HG02588 (cell line): Measurements from ENCODE around the gene TECPR1.

Source experiments
- ATAC-seq: cut with Tn5 transposase; IDR thresholded peaks from one replicate; pipeline ENCODE4 v1.9.1; 2021; ENCODE audit warnings: mild to moderate bottlenecking, moderate library complexity; ENCODE audit not compliant: unreplicated experiment

TECPR1 gene

DNA sequence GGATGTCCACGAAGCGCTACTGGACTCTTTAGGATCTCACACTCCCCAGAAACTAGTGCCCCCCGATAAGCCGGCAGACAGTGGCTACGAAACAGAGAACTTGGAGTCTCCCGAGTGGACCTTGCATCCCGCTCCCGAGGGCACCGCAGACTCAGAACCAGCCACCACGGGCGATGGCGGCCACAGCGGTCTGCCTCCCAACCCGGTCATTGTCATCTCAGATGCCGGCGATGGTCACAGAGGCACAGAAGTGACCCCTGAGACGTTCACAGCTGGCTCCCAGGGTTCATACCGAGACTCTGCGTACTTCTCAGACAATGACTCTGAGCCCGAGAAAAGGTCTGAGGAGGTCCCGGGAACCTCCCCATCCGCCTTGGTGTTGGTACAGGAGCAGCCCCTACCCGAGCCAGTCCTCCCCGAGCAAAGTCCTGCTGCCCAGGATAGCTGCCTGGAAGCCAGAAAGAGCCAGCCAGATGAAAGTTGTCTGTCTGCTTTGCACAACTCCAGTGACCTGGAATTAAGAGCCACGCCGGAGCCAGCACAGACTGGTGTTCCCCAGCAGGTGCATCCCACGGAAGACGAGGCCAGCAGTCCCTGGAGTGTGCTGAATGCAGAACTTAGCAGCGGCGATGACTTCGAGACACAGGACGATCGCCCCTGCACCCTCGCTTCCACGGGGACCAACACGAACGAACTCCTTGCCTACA is 58.4 kb downstream of the TECPR1 start:
- no peak for ATAC-seq

DNA sequence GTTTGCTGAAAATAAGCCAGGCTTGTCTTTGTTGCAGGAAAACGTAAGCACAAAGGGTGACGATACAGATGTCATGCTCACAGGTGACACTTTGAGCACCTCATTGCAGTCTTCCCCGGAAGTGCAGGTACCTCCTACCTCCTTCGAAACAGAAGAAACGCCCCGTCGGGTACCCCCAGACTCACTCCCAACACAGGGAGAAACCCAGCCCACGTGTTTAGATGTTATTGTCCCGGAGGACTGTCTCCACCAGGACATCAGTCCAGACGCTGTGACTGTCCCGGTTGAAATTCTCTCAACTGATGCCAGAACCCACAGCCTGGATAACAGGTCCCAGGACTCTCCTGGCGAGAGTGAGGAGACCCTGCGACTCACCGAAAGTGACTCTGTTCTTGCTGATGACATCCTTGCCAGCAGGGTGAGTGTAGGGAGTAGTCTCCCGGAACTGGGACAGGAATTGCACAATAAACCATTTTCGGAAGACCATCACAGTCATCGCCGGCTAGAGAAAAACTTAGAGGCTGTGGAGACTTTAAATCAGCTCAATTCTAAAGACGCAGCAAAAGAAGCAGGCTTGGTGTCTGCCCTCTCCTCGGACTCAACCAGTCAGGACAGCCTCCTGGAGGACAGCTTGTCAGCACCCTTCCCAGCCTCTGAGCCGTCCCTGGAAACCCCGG is 59.1 kb downstream of the TECPR1 start:
- no peak for ATAC-seq

DNA sequence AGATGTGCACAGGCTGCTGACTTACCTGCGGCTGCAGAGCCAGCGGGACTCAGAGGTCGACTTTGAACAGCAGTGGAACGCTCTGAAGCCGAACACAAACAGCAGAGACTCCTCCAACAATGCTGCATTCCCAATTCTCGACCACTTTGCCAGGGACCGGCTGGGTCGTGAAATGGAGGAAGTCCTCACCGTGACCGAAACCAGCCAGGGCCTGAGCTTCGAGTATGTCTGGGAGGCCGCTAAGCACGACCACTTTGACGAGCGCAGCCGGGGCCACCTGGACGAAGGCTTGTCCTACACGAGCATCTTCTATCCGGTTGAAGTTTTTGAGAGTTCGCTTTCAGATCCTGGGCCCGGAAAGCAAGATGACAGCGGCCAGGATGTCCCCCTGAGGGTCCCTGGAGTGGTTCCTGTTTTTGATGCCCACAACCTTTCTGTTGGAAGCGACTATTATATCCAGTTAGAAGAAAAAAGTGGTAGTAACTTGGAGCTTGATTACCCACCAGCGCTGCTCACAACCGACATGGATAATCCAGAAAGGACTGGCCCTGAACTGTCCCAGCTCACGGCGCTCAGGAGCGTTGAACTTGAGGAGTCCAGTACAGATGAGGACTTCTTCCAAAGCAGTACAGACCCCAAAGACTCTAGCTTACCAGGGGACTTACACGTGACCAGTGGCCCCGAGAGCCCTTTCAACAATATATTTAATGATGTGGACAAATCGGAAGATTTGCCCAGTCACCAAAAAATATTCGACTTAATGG is 60.2 kb downstream of the TECPR1 start:
- ATAC-seq = no peak

DNA sequence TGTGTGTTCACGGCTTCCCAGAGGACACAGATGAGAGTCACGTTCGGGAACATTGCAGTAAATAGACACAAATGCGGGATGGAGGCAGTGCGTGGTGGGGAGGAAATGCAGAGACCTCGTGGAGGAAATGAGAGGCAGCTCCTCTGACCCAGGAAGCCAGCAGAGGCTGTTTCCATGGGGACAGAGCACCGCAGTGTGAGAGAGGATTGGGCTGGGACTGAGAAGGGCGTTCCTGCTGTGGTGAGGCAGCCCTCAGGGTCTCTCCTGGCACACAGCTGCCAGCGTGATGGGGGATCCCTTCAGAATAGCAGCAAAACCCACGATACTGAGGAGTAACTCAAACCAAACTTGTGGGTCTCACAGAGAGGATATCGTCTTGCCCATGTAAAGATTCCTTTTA is 62.5 kb downstream of the TECPR1 start:
- ATAC-seq = no peak

DNA sequence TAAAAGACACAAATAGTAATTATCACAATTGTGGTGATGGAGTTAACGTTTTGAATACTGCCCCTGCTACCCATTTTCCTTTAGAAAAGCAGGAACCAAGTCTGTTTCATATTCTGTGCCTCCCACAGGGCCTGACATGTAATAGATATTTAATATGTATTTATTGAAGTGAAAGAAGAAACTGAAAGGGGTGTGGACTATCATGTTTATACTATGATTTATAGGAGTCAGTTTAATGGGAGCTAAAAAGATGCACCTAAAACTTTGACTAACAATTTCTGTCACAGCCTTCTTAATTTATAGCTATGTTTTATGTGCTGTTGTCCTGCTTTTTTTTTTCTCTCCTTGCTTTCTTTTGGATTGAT is 64.9 kb downstream of the TECPR1 start:
- ATAC-seq = no peak

DNA sequence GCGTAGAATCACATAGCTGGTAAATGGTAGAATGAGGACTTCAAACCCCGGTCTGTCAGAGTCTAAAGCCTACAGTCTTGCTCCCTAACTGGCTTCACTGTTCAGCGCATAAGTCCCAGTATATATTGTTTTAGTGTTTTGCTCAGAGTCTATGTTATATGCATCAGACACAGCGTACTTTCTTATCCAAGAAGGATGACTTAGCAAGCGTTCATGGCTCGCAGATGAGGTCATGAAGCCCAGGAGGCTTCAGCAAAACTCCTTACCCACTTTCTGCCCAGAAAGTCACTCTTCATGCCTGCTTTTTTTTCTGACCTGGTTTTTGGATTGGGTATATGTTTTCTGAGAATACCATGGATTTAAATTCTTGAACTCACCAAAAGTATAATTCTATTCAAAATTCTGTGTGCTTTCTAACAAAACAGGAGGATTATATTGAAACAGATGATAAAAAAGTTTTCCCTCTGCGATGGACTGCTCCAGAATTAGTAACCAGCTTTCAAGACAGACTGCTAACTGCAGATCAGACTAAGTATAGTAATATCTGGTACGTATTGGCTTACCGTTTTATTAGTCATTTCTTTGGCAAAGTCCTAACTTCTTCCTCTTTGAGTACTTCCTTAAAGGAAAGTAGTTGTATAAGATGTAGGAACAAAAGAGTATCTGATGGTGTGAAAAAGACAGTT is 65.4 kb downstream of the TECPR1 start:
- ATAC-seq = no peak

DNA sequence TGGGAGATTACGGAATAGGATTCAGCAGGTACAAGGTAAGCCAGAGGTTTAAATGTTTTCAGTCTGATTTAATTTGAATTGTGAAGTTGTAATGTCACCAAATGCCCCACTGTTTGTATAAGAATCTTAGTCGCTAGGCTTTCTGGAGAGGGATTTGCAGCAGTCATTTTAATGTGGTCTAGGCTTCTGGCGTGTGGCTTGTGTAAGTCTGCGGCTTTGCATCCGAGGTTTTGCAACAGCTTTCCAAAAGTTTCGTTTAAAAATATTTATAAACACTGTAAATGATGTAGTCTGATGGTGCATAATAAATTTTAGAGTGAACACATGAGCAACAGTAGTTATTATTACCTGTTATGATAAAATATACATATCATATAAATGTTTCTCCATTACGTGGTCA is 66.9 kb downstream of the TECPR1 start:
- ATAC-seq = no peak

DNA sequence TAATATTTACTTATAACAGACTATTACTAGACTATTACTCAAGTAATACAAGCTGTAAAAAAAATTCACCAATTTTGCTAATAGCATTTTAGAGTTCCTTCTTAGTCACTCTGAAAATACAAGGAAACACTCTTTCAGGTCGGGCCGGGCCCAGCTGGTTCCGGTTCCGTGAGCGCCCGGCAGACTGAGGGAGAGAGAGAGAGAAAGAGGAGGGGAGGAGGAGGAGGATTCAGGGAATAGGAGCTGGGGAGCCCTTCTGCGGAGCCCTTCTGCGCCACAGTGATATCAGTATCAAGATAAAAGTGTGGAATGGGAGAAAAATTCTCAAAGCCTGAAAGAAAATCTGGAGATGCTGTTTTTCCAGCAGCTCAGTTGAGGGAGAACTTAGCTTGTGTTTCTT is 71.3 kb downstream of the TECPR1 start:
- no peak for ATAC-seq

DNA sequence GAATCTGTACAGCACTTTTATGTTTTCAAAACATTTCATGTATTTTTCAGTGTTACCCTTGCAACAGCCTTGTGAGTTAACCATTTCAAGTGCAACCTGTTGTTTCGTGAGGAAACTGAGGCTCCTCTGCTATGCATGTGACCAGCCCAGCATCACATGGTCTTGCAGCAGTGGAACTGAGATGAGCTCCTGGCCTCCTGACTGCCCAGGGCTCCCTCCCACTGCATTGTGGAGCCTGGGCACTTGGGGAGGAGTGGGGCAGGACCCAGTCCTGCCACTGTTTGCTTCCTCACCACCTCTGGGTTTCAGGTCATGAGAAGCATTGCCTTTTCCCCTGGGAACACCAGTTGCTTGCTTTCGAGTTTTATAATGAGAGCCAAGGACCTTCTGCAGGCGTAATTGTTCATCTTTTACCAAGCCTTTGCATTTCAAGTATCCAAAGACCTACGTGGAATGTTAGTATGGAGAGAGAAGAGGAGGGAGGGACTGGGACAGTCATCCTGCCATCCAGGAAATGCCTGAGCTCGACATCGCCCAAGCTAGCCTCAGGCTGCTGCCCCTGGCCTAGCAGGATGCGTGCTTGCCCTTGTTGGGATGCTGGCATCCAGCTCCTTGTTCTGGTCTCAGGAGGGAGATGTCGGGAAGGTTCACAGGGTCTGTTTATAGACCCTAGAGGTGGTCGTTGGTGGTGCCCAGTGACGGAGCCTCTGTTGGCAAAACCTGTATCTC is 73.1 kb downstream of the TECPR1 start:
- no peak for ATAC-seq

DNA sequence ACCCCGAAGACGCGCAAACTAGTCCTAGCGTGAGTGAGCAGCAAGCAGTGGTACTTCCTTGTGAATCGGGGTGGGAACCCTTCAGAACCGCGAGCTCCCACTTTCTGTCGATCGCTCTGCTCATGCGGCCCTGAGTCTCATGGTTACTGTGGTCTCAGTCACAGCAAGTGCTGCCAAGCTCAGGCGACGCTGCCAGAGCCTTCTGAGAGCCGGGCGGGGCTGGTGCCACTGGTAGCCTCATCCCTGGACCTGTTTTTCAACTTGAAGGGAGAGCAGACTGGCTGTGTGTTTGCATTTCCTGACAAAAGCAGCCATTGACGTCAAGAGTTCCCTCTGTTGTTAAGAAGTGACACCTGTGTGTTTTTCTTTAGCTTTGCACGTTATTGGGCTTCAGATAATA is 73.7 kb downstream of the TECPR1 start:
- ATAC-seq = no peak

DNA sequence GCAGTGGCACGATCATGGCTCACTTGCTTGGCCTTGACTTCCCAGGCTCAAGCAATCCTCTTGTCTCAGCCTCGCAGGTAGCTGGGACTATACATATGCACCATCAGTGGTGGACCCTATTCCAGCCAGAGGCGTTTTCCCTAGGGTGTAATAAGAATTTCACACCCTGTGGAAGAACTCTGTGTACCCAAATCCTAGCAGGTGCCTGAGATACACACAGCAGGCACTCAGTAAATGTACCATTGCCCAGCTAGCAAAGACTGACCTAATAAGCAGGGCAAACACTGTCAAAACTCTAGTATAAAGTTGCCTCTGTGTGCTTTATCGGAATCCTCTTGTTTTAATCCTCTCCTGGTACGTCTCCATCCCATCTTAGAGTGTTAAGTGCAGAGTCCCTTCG is 74.5 kb downstream of the TECPR1 start:
- ATAC-seq = no peak

DNA sequence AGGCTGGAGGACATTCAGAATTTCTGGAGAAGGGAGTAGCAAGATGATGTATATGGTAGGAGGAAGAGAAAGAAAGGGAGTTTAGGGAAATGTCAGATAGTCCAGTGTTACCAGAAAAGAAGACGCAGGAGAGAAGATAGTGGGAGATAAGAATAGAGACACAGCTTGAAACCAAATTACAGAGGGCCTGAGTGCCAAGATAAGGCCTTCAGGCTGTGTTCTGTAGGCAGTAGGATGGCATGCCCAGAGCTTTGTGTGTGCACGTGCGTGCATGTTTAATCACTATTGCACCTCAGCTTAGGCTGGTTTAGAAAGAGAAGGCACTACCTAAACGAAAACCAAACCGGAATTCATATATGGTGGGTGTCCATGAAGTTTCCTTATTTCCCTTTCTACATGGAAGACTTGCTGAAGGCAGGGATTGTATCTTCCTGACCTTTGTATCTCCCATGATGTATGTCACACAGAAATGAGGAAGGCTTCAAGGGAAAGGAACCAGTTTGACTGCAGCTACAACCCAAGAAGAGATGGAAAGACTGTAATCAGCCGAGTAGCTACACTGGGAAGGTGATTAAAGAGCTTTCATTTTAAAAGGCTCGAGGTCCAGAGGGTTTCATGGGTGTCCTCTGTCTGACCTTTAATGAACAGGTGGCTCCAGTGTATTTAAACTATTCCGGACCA is 76.6 kb downstream of the TECPR1 start:
- ATAC-seq = no peak

DNA sequence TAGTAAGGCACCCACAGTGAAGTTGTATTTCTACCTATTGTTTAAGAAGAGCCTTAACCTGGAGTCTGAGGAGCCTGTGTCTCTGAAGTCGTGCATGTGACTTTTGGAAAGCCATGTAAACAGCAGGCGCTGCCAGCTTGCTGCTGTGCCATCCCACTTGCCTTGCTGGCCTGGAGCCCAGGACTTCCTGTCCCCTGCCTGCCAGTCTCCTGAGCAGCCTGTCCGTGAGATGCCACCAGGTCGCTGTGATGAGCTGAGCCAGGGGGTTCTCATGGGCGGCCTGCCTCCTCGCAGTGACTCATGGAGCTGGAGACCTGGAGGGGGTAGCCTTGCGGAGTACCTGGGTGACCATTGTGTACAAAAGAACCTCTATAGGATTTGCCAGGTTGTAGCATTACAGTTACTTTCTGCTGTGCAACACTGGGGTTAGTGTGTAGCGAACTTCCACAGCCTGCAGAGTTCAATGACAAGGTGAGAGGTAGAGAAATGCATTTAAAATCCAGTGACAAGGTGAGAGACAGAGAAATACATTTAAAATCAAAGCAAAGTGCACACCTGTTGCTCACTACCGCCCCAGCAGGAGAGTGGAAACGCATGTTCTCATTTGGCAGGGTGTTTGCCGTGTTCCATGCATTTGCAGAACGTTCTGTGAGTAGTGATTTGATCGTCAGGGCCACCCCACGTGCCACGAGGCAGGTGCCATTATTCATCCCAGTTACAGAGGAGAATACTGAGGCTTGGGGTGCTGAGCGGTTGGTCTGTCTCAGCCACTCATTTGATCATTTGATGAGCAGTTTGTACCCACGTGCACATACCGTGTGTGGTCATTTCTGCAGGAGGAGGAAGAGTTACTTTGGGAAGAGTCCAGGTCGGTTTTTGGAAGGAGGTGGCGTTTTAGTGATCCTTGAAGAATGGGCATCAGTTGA is 77.4 kb downstream of the TECPR1 start:
- no peak for ATAC-seq

DNA sequence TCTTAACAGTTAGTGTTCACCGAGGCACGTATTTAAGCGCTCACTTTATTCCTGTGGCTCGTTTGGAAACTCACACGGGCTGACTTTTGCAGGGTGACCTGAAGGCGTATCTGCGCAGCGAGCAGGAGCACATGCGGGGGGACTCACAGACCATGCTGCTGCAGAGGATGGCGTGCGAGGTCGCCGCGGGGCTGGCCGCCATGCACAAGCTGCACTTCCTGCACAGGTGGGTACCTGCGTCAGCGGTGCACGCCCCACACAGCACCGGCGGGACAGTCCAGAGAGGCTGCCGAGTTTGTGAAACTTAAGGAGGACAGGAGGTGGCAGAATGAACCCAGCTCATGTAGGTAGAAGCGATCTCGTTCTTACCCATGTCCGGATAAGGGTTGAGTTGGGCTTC is 80.6 kb downstream of the TECPR1 start:
- ATAC-seq = no peak

DNA sequence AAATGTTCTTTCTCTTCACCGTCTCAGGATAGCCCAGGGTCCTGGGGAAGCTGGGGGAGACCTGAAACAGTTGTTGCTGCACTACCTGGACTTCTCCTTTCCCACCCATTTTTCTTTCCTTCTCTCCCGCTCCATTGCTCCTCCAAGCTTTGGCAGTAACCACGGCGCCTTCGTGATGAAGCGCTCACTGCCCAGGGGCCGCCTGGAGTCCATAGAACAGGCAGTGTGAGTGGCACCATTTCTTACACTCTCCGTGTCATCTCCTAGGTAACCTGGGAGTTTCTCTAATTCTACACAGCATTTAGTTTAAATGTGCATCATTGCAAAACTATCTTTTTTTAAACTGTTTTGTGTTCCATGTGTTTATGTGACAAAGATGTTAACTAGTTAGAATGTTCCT is 81.1 kb downstream of the TECPR1 start:
- ATAC-seq = no peak

DNA sequence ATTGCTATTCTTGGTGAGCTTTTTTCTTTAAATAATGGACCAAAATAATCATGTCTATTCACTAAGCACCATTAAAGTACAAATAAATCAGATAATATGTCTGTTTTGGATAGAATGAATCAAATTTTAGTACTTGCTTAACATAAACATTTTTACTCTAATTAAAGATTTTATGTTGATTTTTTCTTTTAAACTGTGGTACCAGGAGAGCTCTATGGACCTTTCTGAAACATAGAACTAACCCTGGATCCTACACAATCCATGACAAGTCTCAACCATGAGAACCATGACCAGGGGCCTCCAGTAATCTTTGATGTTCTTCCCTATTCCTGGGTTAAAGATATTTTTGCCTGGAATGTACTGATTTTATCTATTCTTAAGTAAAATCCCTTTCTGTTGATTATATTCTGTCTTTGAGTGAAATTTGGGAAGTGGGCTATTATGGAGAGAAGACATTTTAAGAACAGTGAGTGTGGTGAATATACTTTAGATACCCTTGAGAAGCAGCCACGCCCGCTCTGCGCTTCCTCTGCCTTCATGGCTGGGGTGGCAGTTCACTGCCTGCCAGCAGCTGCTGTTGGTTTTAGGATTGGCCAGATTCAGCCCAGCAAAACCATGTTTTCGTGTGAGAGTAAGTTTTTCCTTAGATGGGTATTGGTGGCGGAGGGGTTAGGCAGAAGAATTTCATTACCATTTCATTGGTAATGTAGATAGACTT is 83.0 kb downstream of the TECPR1 start:
- no peak for ATAC-seq

DNA sequence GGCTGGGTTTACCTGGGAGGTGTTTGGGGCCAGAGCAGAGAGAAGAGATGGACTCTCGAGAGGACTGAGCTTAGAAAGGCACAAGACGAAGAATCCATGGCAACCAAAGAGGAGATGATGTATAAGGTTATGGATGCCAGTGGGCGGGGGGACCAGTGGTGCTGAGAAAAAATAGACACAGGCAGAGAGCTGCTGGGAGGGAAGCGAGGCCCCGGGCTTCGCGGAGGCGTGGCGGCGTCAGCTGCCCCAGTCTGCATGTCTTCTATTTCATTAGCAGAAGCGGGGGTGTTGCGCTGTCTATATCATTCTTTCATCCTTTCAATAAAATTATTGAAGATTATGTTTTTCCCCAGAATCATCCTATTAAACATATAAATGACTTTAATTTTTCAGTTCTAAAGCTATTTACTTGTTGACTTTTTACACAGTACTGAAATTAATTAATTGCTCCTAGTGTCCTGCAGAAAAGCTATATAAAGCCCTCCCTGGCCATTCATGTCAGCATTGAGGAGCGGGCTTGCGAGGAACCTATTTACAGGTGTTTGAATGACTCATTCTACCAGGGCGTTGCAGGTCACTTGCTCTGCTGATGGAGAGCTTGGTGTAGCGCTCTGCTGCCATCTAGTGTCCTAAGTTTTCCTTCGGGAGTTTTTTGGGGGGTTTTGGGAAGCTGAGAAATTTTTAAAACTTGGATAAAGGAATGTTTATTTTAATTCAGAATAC is 83.7 kb downstream of the TECPR1 start:
- ATAC-seq = no peak

DNA sequence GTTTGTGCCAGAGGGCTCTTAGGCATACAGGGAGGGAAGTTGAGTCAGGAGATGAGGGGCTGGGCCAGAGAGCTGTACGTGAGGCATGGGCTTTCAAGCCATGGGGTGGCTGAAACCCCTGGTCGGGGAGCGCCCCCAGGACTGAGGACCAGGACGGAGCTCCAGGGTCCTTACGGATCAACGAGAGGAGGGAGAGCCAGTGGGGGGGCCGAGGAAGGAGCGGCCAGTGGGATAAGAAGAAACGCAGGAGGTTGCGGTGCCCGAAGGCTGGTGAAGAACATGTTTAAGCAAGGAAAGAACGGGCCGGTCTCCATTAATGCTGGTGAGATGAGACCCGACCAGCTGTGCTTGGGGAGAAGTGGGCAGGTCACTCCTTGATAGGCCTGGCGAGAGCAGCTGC is 84.4 kb downstream of the TECPR1 start:
- ATAC-seq = no peak
